ENCODE results near the gene RTN4RL1. TPM values are rescaled to one million over a fixed set of nuclear protein-coding genes. Genes with fewer than 3 reads are reported as not detected.
"Not testable (repeated sequence)": the region's sequence is repeated elsewhere in the genome, so short reads cannot be mapped to it uniquely, and the experiment has no call there.

Gene RTN4RL1
- total RNA-seq, 1 donor from 2014 or later, result 12.4 TPM

GRCh38 chr17:1986783-1987451 is 38.2 kb downstream of the RTN4RL1 start:
- Mint-ChIP-seq H3K27me3 (no peaks in the 10 kb centered on the region), H3K36me3 (ENCODE audit: insufficient read depth) (no peaks in the 10 kb centered on the region), H3K27ac (no peak overlapping the region), H3K4me1 (ENCODE audit: low read depth) (peaks cover 13% of the 10 kb centered on the region), H3K4me3 (ENCODE audit: low read depth) (no peak overlapping the region), H3K9me3 (ENCODE audit: low read depth) (no peaks in the 10 kb centered on the region)
- no peak for TF ChIP-seq CTCF (IDR thresholded peaks at IDR 0.05; ENCODE audit: unreplicated experiment)
- DNase-seq (ENCODE audit: low spot score, unreplicated experiment), result no peak

GRCh38 chr17:1985686-1986085 is 39.4 kb downstream of the RTN4RL1 start:
- H3K27ac Mint-ChIP-seq, result no peak overlapping the region
- H3K4me3 Mint-ChIP-seq (ENCODE audit: low read depth), result no peak overlapping the region
- H3K9me3 Mint-ChIP-seq (ENCODE audit: low read depth), result no peaks in the 10 kb centered on the region
- H3K4me1 Mint-ChIP-seq (ENCODE audit: low read depth), result peaks cover 6% of the 10 kb centered on the region
- H3K36me3 Mint-ChIP-seq (ENCODE audit: insufficient read depth), result no peaks in the 10 kb centered on the region
- no peaks in the 10 kb centered on the region for H3K27me3 Mint-ChIP-seq
- no peak for TF ChIP-seq CTCF (IDR thresholded peaks at IDR 0.05; ENCODE audit: unreplicated experiment)
- DNase-seq (ENCODE audit: low spot score, unreplicated experiment), result no peak

- H3K36me3 Mint-ChIP-seq (ENCODE audit: insufficient read depth), result no peaks in the 10 kb centered on the region
- H3K27ac Mint-ChIP-seq, result no peak overlapping the region
- H3K4me1 Mint-ChIP-seq (ENCODE audit: low read depth), result peaks cover 5% of the 10 kb centered on the region
- H3K4me3 Mint-ChIP-seq (ENCODE audit: low read depth), result no peak overlapping the region
- no peak for DNase-seq (ENCODE audit: low spot score, unreplicated experiment)
- no peak for TF ChIP-seq CTCF (IDR thresholded peaks at IDR 0.05; ENCODE audit: unreplicated experiment)
- no peaks in the 10 kb centered on the region for H3K9me3 Mint-ChIP-seq (ENCODE audit: low read depth)
- no peaks in the 10 kb centered on the region for H3K27me3 Mint-ChIP-seq
Observed at GRCh38 chr17:1985093-1985492, 40.0 kb downstream of the RTN4RL1 start.

- DNase-seq (ENCODE audit: low spot score, unreplicated experiment); H3K4me3 Mint-ChIP-seq (ENCODE audit: low read depth); H3K36me3 Mint-ChIP-seq (ENCODE audit: insufficient read depth); H3K27me3 Mint-ChIP-seq; H3K27ac Mint-ChIP-seq; H3K9me3 Mint-ChIP-seq (ENCODE audit: low read depth): not testable (repeated sequence)
- peaks cover 11% of the 10 kb centered on the region for H3K4me1 Mint-ChIP-seq (ENCODE audit: low read depth)
Observed at GRCh38 chr17:1982793-1983366, 42.3 kb downstream of the RTN4RL1 start.

GRCh38 chr17:1980665-1981250 is 44.4 kb downstream of the RTN4RL1 start:
- Mint-ChIP-seq H3K9me3 (ENCODE audit: low read depth) (no peaks in the 10 kb centered on the region), H3K27me3 (no peaks in the 10 kb centered on the region), H3K36me3 (ENCODE audit: insufficient read depth) (no peaks in the 10 kb centered on the region), H3K27ac (no peak overlapping the region), H3K4me3 (ENCODE audit: low read depth) (no peak overlapping the region), H3K4me1 (ENCODE audit: low read depth) (peaks cover 15% of the 10 kb centered on the region)
- DNase-seq (ENCODE audit: low spot score, unreplicated experiment), result no peak
- no peak for TF ChIP-seq CTCF (IDR thresholded peaks at IDR 0.05; ENCODE audit: unreplicated experiment)
